CD4-positive, alpha-beta T cell treated with Interleukin-2 at 100 ng/mL for 4 hours (primary cell): ENCODE measurements around the gene GEN1.
"Not testable (repeated sequence)": the region's sequence is repeated elsewhere in the genome, so short reads cannot be mapped to it uniquely, and the experiment has no call there.

Experiments
- DNase-seq: peaks from one replicate; pipeline ENCODE4 v3.0.0-alpha.2; 2020; ENCODE audit warnings: low spot score

GEN1 gene

GRCh38 chr2:17799301-17800120 is 45.6 kb downstream of the GEN1 start:
- no peak for DNase-seq

GRCh38 chr2:17800219-17800618 is 46.3 kb downstream of the GEN1 start:
- no peak for DNase-seq

- no peak for DNase-seq
Observed at GRCh38 chr2:17800693-17801458, 46.9 kb downstream of the GEN1 start.

GRCh38 chr2:17803497-17803896 is 49.6 kb downstream of the GEN1 start:
- no peak for DNase-seq

- DNase-seq, result no peak
Observed at GRCh38 chr2:17804358-17804757, 50.4 kb downstream of the GEN1 start.

- DNase-seq, result no peak
Observed at GRCh38 chr2:17805166-17805565, 51.2 kb downstream of the GEN1 start.

- no peak for DNase-seq
Observed at GRCh38 chr2:17805717-17806363, 51.9 kb downstream of the GEN1 start.

GRCh38 chr2:17813010-17813741 is 59.2 kb downstream of the GEN1 start:
- DNase-seq, result no peak

- DNase-seq, result no peak
Observed at GRCh38 chr2:17813742-17814473, 60.0 kb downstream of the GEN1 start.

GRCh38 chr2:17814601-17815000 is 60.7 kb downstream of the GEN1 start:
- no peak for DNase-seq

GRCh38 chr2:17815468-17816184 is 61.7 kb downstream of the GEN1 start:
- DNase-seq, result no peak

- DNase-seq, result no peak
Observed at GRCh38 chr2:17816396-17817245, 62.7 kb downstream of the GEN1 start, which contains the start of gene MSGN1. MSGN1 (plus strand) TSS chr2:17816460; CDS start chr2:17816519, 59 bp downstream.

- DNase-seq, result no peak
Observed at GRCh38 chr2:17818235-17818815, 64.4 kb downstream of the GEN1 start.

GRCh38 chr2:17821080-17821479 is 67.1 kb downstream of the GEN1 start:
- DNase-seq, result no peak

GRCh38 chr2:17821535-17822444 is 67.9 kb downstream of the GEN1 start:
- no peak for DNase-seq

- DNase-seq, result no peak
Observed at GRCh38 chr2:17822445-17823117, 68.6 kb downstream of the GEN1 start.

- DNase-seq, result not testable (repeated sequence)
Observed at GRCh38 chr2:17823646-17824045, 69.7 kb downstream of the GEN1 start.

GRCh38 chr2:17827316-17827715 is 73.4 kb downstream of the GEN1 start:
- DNase-seq, result no peak
